ENCODE data around the gene FKBP5.

FKBP5 gene

DNA sequence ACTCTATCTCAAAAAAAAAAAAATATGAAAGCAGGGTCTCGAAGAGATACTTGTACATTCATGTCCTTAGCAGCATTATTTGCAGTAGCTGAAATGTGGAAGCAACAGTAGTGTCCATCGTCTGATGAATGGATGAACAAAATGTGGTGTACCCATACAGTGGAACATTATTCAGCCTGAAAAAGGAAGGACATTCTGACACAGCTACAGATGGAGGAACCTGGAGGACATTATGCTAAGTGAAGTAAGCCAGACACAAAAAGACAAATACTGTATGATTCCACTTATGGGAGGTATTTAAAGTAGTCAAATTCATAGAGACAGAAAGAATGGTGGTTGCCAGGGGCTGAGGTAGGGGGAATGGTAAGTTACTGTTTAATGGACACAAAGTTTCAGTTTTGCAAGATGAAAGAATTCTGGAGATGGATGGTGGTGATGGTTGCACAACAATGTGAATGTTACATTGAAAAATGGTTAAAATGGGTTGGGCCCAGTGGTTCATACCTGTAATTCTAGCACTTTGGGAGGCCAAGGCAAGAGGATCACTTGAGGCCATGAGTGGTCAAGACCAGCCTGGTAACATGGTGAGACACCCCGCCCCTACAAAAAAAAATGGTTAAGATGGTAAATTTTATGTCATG lies 164.2 kb downstream of the FKBP5 start:
- TF ChIP-seq CTCF (IDR thresholded peaks at IDR 0.05; ENCODE audit: low read depth, low read length, missing control alignments) = no peak
- in situ Hi-C loops (cut with HindIII; ENCODE audit: low sequenced_read_pairs) = no loop called here
- DNase-seq (ENCODE audit: low read depth) = no peak
- no peak overlapping the region for H3K4me3 ChIP-seq (ENCODE audit: low read depth, low read length)
